ENCODE data around the gene BRD3OS.
A peak's percentile ranks its signal among the peaks of the same experiment; 100 is the strongest.

BRD3OS gene

DNA sequence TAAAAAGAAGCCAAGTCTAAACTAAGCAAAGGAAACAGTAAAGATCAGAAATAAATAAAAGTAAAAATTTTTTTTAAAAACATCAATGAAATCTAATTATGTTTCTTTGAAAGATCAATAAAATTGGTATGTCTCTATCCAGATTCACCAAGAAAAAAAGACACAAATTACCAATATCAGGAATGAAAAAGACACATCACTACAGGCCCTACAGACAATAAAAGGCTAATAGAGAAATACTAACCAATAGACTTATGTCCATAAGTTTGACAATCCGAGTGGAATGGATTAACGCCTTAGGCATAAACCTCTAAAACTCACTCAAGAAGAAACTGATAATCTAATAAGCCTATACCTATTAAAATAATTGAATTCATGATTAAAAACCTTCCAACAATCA, 12.4 kb downstream of the BRD3OS start:
- peaks cover 31% of the 10 kb centered on the region for H3K36me3 ChIP-seq (ENCODE audit: control insufficient read depth, insufficient read depth, low read length)
- TF ChIP-seq, protein P1, sequence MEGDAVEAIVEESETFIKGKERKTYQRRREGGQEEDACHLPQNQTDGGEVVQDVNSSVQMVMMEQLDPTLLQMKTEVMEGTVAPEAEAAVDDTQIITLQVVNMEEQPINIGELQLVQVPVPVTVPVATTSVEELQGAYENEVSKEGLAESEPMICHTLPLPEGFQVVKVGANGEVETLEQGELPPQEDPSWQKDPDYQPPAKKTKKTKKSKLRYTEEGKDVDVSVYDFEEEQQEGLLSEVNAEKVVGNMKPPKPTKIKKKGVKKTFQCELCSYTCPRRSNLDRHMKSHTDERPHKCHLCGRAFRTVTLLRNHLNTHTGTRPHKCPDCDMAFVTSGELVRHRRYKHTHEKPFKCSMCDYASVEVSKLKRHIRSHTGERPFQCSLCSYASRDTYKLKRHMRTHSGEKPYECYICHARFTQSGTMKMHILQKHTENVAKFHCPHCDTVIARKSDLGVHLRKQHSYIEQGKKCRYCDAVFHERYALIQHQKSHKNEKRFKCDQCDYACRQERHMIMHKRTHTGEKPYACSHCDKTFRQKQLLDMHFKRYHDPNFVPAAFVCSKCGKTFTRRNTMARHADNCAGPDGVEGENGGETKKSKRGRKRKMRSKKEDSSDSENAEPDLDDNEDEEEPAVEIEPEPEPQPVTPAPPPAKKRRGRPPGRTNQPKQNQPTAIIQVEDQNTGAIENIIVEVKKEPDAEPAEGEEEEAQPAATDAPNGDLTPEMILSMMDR (IDR thresholded peaks at IDR 0.05; ENCODE audit: insufficient read depth, low read length, poor library complexity, severe bottlenecking) = no peak

DNA sequence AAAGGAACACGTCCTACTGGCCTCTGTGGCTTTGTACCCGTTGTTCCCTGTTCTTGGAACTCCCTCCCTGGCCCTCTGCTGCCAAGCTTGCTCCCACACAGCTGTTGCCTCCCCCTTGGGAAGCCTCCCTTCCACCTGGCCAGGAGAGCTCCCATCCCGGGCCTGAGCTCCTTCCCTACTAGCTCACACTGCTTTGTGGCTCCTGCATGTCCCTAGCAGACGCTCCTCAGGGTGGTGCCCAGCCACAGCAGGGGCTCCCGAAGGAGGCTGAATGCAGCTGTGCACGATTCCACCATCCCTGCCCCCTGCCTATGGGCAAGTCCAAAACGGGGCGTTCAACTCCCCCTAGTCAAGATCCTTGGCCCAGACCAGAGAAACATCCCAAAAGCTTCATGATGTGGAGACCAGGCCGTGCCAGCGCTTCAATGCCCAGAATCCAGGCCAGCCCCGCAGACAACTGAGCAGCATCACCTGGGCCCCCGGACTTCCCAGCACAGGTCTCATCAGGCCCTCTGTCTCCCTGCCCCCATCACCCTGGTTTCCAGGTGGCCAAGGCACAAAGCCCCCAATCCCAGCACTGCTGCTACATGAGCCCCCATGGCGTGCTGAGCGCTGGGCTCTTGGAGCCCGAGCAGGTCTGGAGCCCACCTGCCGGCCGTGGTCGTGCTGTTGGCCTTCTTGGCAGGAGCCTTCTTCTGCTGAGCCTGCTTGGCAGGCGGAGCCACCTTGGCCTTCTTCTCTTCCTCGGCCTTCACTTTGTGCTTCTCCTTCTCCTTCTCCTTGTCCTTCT, 14.3 kb downstream of the BRD3OS start:
- TF ChIP-seq, protein P1 (IDR thresholded peaks at IDR 0.05; ENCODE audit: insufficient read depth, low read length, poor library complexity, severe bottlenecking) = no peak
- peaks cover 21% of the 10 kb centered on the region for H3K36me3 ChIP-seq (ENCODE audit: control insufficient read depth, insufficient read depth, low read length)
- H3K4me3 ChIP-seq (replicated peaks; ENCODE audit: low read depth, low read length) = no peak overlapping the region
- H3K27me3 ChIP-seq (replicated peaks; ENCODE audit: control insufficient read depth, insufficient read depth, low read length) = no peaks in the 10 kb centered on the region
- no peak for DNase-seq (ENCODE audit: extremely low read depth, insufficient read length)

More for the DNA sequence above, 12.4 kb downstream of the BRD3OS start:
- no peak overlapping the region for H3K4me3 ChIP-seq (replicated peaks; ENCODE audit: low read depth, low read length)
- H3K27me3 ChIP-seq (replicated peaks; ENCODE audit: control insufficient read depth, insufficient read depth, low read length) = no peaks in the 10 kb centered on the region
- no peak for DNase-seq (ENCODE audit: extremely low read depth, insufficient read length)

DNA sequence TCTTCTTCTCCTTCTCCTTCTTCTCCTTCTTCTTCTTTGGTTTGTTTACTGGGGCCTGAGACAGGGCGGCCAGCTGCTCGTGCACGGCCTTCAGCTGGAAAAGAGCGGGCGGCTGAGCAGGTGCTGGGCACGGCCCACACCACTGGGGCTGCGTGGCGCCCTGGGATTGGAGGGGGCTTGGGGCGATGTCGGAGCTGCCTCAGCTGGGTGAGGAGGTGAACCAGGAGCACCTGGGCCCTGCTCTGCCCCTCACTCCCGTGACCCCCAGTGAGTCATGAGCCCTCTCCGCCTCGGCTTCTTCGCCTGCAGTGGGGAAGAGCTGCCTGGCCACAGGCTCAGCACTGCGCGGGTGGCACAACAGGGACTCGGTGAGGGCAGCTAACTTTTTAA, 14.9 kb downstream of the BRD3OS start:
- peak; percentile 7 for DNase-seq (ENCODE audit: extremely low read depth, insufficient read length)
- Histone ChIP-seq H3K36me3 (ENCODE audit: control insufficient read depth, insufficient read depth, low read length) (peaks cover 16% of the 10 kb centered on the region), H3K4me3 (replicated peaks; ENCODE audit: low read depth, low read length) (no peak overlapping the region), H3K27me3 (replicated peaks; ENCODE audit: control insufficient read depth, insufficient read depth, low read length) (no peaks in the 10 kb centered on the region)
- TF ChIP-seq, protein P1 (IDR thresholded peaks at IDR 0.05; ENCODE audit: insufficient read depth, low read length, poor library complexity, severe bottlenecking) = no peak

DNA sequence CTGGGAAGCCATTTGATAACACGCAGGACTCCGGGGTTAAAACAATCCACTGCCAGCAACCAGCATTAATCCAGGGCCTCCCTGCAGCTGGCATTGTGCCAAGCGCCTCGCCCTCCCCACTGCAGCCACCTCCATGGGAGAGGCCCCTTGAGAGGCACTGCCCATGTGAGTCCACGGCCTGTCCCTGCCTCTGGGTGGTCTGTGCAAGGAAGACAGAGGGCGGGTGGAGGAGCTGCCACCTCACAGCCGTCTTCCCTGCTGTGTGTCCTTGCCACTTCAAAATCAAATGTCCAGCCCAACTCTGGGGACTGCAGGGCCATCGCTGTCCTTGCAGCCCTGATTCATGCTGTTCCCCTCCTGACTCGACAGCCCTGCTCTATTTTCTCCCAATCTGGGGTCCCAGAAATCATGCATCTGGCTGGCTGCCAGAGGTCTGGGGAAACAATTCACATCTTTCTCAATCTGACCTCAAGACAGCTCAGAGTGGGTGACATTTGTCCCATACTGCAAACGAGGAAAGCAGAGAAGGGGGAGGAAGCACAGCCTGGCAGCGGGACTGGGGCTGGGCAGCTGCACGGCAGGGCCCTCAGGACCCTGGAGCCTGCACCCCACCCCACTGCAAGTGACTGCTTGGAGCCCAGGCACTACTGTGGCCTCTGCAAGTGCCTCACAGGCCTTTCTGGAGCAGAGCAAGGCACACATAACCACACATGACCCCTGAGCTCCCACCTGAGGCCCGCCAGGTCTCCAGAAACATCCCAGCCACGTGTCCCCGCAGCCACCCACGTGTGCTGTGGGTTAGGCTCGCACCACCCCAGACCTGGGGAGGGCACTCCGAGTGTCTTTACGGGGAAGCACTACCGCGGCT, 15.7 kb downstream of the BRD3OS start:
- DNase-seq (ENCODE audit: extremely low read depth, insufficient read length) = no peak
- TF ChIP-seq, protein P1 (IDR thresholded peaks at IDR 0.05; ENCODE audit: insufficient read depth, low read length, poor library complexity, severe bottlenecking) = no peak
- no peak overlapping the region for H3K4me3 ChIP-seq (replicated peaks; ENCODE audit: low read depth, low read length)
- peaks cover 14% of the 10 kb centered on the region for H3K36me3 ChIP-seq (ENCODE audit: control insufficient read depth, insufficient read depth, low read length)
- H3K27me3 ChIP-seq (replicated peaks; ENCODE audit: control insufficient read depth, insufficient read depth, low read length) = no peaks in the 10 kb centered on the region

DNA sequence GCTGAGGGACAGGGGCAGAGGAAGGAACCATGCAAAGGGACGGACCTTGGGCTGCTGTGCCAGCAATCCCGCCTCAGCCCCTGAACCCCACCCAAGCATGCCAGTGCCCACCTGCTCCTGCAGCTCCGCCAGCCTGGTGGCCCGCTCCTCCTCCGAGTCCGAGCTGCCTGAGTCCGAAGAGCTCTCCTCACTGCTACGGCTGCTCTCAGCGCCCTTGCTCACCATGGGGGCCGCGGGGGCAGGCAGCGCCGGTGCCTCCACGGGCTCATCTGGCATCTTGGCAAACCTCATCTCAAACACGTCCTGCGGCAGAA, 16.3 kb downstream of the BRD3OS start:
- Histone ChIP-seq H3K36me3 (ENCODE audit: control insufficient read depth, insufficient read depth, low read length) (peaks cover 12% of the 10 kb centered on the region), H3K4me3 (replicated peaks; ENCODE audit: low read depth, low read length) (no peak overlapping the region), H3K27me3 (replicated peaks; ENCODE audit: control insufficient read depth, insufficient read depth, low read length) (no peaks in the 10 kb centered on the region)
- DNase-seq (ENCODE audit: extremely low read depth, insufficient read length) = no peak
- TF ChIP-seq, protein P1 (IDR thresholded peaks at IDR 0.05; ENCODE audit: insufficient read depth, low read length, poor library complexity, severe bottlenecking) = no peak

Data from GM06990 (cell line).